HG02885 (cell line): Measurements from ENCODE around the gene TMEM192.
"Not testable (repeated sequence)": the region's sequence is repeated elsewhere in the genome, so short reads cannot be mapped to it uniquely, and the experiment has no call there.

ENCODE experiments used
- ATAC-seq: cut with Tn5 transposase; IDR thresholded peaks from one replicate; pipeline ENCODE4 v1.9.1; 2021; ENCODE audit warnings: mild to moderate bottlenecking; ENCODE audit not compliant: unreplicated experiment, poor library complexity

The TMEM192 gene

DNA sequence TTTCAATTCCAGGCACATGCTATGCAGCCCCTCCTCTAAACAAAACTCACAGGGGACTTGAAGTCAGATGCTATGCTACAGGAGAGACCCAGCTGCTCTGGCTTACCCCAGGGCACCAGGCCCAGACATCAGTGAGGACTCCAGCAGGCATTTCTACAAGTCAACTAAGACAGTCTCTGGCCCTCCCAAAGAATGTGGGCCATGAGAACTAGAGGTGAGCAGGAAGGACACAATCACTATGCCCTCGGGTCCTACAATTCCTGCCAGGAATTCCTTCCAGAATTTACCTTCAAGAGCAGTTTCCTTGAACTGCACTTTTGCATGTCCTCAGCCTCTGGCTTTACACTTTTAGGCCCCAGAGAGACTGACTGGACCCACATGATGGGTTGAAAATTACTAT, 17.4 kb downstream of the TMEM192 start:
- no peak for ATAC-seq

DNA sequence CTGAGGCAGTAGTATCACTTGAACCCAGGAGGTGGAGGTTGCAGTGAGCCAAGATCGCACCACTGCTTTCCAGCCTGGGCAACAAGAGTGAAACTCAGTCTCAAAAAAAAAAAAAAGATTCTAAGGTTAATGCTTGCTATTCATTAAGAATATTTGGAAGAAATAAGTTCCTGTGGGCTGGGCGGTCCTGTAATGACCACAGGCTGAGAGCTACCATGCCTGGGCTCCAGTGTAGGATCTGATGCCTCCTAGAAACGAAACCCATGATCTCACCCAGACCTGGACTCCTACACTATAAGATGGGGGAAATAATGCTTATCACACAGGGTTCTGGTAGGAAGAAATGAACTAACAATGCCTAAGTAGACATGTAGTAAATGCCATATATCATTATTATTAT, 17.8 kb downstream of the TMEM192 start:
- ATAC-seq: no peak

DNA sequence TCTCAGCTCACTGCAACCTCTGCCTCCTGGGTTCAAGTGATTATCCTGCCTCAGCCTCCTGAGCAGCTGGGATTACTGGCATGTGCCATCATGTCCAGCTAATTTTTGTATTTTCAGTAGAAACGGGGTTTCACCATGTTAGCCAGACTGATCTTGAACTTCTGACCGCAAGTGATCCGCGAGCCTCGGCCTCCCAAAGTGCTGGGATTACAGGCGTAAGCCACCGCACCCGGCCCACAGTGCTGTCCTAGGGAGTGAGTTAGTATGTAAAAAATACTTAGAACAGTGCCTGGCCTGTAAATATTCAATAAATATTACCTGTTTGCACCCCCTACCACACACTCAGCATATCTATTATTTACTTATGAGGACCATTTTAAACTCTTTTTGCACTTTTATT, 20.5 kb downstream of the TMEM192 start:
- ATAC-seq: not testable (repeated sequence)

DNA sequence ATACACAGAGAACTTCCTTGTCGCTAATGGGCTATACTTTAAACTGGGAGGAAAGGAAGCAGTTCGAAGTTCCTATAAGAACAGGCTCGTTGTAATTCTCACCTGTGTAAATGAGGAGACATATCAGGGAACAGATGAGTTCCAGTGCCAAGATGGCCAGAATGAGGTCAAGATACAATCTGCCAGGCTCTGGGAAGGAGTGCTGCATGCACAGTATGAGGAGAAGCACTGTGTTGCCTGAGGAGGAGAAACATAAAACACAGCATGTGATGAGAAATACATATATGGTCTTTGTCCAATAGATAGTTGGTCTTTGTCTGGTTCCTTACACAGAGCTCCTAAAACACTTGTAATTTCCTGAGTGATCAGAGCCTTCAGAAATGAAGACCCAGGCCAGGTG, 24.3 kb downstream of the TMEM192 start:
- ATAC-seq: no peak

- no peak for ATAC-seq
Observed at GRCh38 chr4:165085946-165086345, 26.7 kb downstream of the TMEM192 start.

GRCh38 chr4:165084787-165085186, 27.9 kb downstream of the TMEM192 start:
- not testable (repeated sequence) for ATAC-seq

DNA sequence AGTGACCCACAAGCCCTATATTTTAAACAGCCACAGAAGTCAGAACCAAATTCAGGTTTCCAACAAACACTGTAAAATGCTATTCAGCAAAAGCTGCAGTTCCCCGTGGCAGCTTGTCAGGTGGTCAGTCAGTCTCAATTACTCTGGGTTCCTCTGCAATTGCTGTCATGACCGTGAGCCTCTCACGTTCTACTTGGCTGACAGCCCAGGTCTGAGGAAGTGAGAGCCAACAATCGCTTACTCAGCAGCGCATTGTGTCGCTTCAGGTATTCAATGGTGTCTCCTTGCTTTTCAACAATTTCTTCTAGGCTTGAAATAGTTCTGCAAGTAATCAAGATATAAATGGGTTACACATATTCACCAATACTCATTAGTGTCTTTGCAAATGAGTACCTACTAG, 33.2 kb downstream of the TMEM192 start:
- ATAC-seq: peak; percentile 92

- no peak for ATAC-seq
Observed at GRCh38 chr4:165077034-165077578, 35.6 kb downstream of the TMEM192 start.

- ATAC-seq: not testable (repeated sequence)
Observed at GRCh38 chr4:165073346-165073745, 39.3 kb downstream of the TMEM192 start.

DNA sequence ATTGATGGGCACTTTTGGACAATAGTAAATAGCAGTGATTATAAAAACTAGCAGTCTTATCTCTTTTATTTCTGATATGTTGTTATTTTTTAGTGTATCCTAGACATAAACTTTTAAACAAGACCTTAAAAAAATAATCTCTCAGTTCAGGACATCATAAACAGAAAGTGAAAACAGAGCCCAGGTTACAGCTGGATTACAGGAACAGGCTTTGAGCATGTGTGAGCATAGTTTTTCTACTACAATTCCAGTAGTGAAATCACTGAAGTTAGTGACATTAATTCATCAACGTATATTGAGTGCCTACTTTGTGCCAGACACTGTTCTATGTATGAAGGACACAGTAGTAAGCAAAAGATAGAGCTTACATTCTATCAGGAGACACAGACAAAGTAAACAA, 42.1 kb downstream of the TMEM192 start:
- ATAC-seq: no peak

GRCh38 chr4:165060938-165061337, 51.7 kb downstream of the TMEM192 start:
- no peak for ATAC-seq

- ATAC-seq: no peak
Observed at GRCh38 chr4:165059386-165059785, 53.3 kb downstream of the TMEM192 start.

DNA sequence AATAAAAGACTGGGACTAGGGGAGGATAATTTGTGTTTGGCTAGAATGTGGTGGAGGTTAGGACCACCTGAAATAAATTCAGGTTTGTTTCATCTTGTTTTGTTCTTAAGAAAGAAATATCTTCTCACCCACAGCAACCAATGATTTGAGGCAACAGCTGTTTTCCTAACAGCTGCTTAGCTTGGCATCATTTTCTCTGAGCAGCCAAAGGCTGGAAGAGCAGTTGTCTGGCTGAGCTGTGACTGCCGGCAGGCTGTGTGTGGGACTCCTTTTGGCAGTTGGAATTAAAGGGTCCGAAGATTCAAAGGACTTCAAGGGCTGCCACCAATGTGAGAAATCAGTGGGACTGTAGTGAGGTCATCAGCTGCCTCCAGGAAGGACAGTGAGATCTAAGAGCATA, 54.0 kb downstream of the TMEM192 start:
- no peak for ATAC-seq

GRCh38 chr4:165055601-165056000, 57.1 kb downstream of the TMEM192 start:
- no peak for ATAC-seq

- no peak for ATAC-seq
Observed at GRCh38 chr4:165053645-165054044, 59.0 kb downstream of the TMEM192 start, which contains the start of gene TRIM75. TSS of gene TRIM75 (plus strand) at chr4:165053866. CDS start at chr4:165059148, 5,282 bp downstream.

GRCh38 chr4:165052627-165053026, 60.0 kb downstream of the TMEM192 start:
- no peak for ATAC-seq

DNA sequence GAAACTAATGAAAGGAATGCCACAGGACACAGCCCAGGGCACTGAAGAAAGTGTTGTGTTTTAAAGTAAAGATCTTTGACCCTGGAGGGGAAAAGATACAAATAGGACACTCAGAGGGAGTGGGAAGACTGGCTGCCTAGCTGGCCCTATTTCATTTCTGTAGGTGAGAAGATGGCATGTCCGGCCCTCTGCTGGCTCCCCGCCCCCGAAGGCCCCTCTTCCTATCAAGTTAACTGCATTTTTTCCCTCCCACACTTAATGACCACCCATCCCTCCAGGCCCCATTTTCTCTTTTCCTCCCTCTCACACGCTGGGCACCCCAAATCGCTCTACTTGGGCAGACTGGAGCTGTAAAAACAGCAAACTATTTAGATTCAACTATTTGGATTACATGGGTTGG, 64.5 kb downstream of the TMEM192 start:
- ATAC-seq: no peak

- ATAC-seq: no peak
Observed at GRCh38 chr4:165031436-165032211, 81.0 kb downstream of the TMEM192 start, which contains the start of gene TRIM60. TSS of gene TRIM60 (plus strand) at chr4:165031999. CDS start at chr4:165040073, 8,074 bp downstream.

- no peak for ATAC-seq
Observed at GRCh38 chr4:165027762-165028402, 84.8 kb downstream of the TMEM192 start.

GRCh38 chr4:165025782-165026181, 86.9 kb downstream of the TMEM192 start:
- ATAC-seq: not testable (repeated sequence)
